Measurements from ENCODE around the gene PEX26. TPM values are rescaled to one million over a fixed set of nuclear protein-coding genes. Genes with fewer than 3 reads are reported as not detected.

Gene PEX26
- total and polyA plus RNA-seq, 2 of the 13 experiments (the other 11 are each of a cell fraction or from before 2014, with no cell fraction given): 10.6 to 25.1 TPM

- TF ChIP-seq THAP7 (CRISPR knock-in tag; IDR thresholded peaks at IDR 0.05) (no peak), ZNF251 (CRISPR knock-in tag; IDR thresholded peaks at IDR 0.05) (no peak), ZNF496 (CRISPR knock-in tag; IDR thresholded peaks at IDR 0.05; ENCODE audit: insufficient replicate concordance) (no peak), ATF7 (IDR thresholded peaks at IDR 0.05) (no peak), ATF7 (CRISPR knock-in tag; IDR thresholded peaks at IDR 0.05) (0 out of 2 replicates have a peak, but pooled peaks have one; percentile 20), ZNF772 (CRISPR knock-in tag; IDR thresholded peaks at IDR 0.05) (no peak), ZNF878 (CRISPR knock-in tag; IDR thresholded peaks at IDR 0.05) (no peak), TSC22D2 (CRISPR knock-in tag; IDR thresholded peaks at IDR 0.05; ENCODE audit: borderline replicate concordance) (no peak), ZNF746 (CRISPR knock-in tag; IDR thresholded peaks at IDR 0.05) (peak; percentile 76; the same call in 1 of the 2 replicates), NBN (conservative IDR thresholded peaks at IDR 0.05) (no peak), ZNF720 (CRISPR knock-in tag; IDR thresholded peaks at IDR 0.05) (no peak), ZNF44 (CRISPR knock-in tag; IDR thresholded peaks at IDR 0.05) (no peak), KMT2A (CRISPR knock-in tag; IDR thresholded peaks at IDR 0.05) (peak; percentile 82; the same call in 1 of the 2 replicates)
Observed at GRCh38 chr22:18091916-18092526, 14.2 kb downstream of the PEX26 start (continued).

GRCh38 chr22:18093661-18094060, 15.9 kb downstream of the PEX26 start:
- no TSS peak for BruUV-seq (replicated peaks)
- no peaks in the 10 kb centered on the region for H3K79me2 ChIP-seq (ENCODE audit: insufficient read depth, low read length)
- intact Hi-C loops (cut with micrococcal nuclease; ENCODE audit: unreplicated experiment): no loop called here
- ATAC-seq (no peak), DNase-seq (ENCODE audit: low spot score) (no peak), FAIRE-seq (no peak)
- no peak overlapping the region for H3K4me3 ChIP-seq (replicated peaks in 1 of 3; ENCODE audit: insufficient read depth in 1 of 3, low read depth in 2 of 3, low read length in 3 of 3)
- ChIA-PET CTCF (ENCODE audit: low intra/inter-chr PET ratio, low total read pairs) (no interaction called here), POLR2A (interaction anchor here (1.2 kb wide), 1 partner anchor 16 kb away, joined by 4 read pairs; the partner anchor contains the start of gene PEX26)
- no peaks in the 10 kb centered on the region for H3K9me3 ChIP-seq (ENCODE audit: low read length)
- peaks cover 32% of the 10 kb centered on the region for H3K4me1 ChIP-seq (ENCODE audit: insufficient read depth, low read length)
- H3K27me3 ChIP-seq (ENCODE audit: control insufficient read depth in 1 of 2, insufficient read depth in 2 of 2, low read length in 2 of 2): no peaks in the 10 kb centered on the region
- in situ Hi-C loops (cut with HindIII; ENCODE audit: extremely low pct_ligation_motif_present, low pct_unique_long_range_greater_than_20kb): no loop called here
- H3K36me3 ChIP-seq (replicated peaks in 1 of 2; ENCODE audit: control insufficient read depth in 1 of 2, insufficient read depth in 2 of 2, low read length in 2 of 2): peaks cover 0 to 2% of the 10 kb centered on the region in 2 experiments; a peak in 1 of 5 replicates
- no peak overlapping the region for H3K27ac ChIP-seq (ENCODE audit: extremely low read length, insufficient read depth, low read length)
- no peaks in the 10 kb centered on the region for H4K20me1 ChIP-seq (ENCODE audit: insufficient read depth, low read length)
- no peak overlapping the region for H2AFZ ChIP-seq (ENCODE audit: low read length)
- no peak overlapping the region for H3K9ac ChIP-seq (ENCODE audit: insufficient read depth, low read depth, low read length)
- 94% methylated on average over 6 of the region's 6 CpGs for WGBS (ENCODE audit: low lambda C conversion rate)
- no peak overlapping the region for H3K4me2 ChIP-seq (ENCODE audit: low read depth, low read length)
- TF ChIP-seq SNAPC4 (CRISPR knock-in tag; IDR thresholded peaks at IDR 0.05) (no peak), ZNF710 (CRISPR knock-in tag; IDR thresholded peaks at IDR 0.05; ENCODE audit: borderline replicate concordance) (no peak)
